NT2/D1 (cell line): Measurements from ENCODE around the gene INTS1.

Experiments
- SUZ12 ChIP-seq: IDR thresholded peaks from 2 replicates; pipeline ENCODE4 v1.6.1; 2011; ENCODE audit not compliant: insufficient read length, insufficient read depth; ENCODE audit errors: extremely low read depth
- YY1 ChIP-seq: IDR thresholded peaks from 2 replicates; pipeline ENCODE4 v1.6.1; 2011; ENCODE audit not compliant: insufficient read length, insufficient read depth
- ZNF274 ChIP-seq: IDR thresholded peaks from 2 replicates; pipeline ENCODE4 v1.6.1; 2011; ENCODE audit warnings: mild to moderate bottlenecking, low read depth, low read length

- TF ChIP-seq YY1 (no peak), SUZ12 (no peak), ZNF274 (no peak)
Observed at GRCh38 chr7:1426474-1426873, 77.7 kb downstream of the INTS1 start.
